A673 (cell line): ENCODE results near the gene ACKR1.

Source experiments
- CTCF ChIP-seq: fragments of 300-800, 200-600 bp; sonication (generic); conservative IDR thresholded peaks from 2 replicates; pipeline ENCODE4 v1.5.1; 2017; ENCODE audit warnings: low read depth, mild to moderate bottlenecking, antibody characterized with exemption, low read length, moderate library complexity, mixed read lengths
- EZH2 ChIP-seq: fragments of 200-600 bp; sonication (generic); IDR thresholded peaks from 2 replicates; pipeline ENCODE4 v1.6.1; 2017; ENCODE audit warnings: borderline replicate concordance, low read depth, mild to moderate bottlenecking, mixed read lengths, antibody characterized with exemption, low read length; ENCODE audit not compliant: poor library complexity, severe bottlenecking

- TF ChIP-seq CTCF: no peak
- TF ChIP-seq EZH2: no peak
Measured at GRCh38 chr1:159171254-159171687, 33.4 kb upstream of the ACKR1 start, which contains the start of gene CADM3.
